Lower lobe of right lung (tissue), 2 donors: ENCODE results near the gene CWC22. TPM values are rescaled to one million over a fixed set of nuclear protein-coding genes. Genes with fewer than 3 reads are reported as not detected.

ENCODE experiments used
- ATAC-seq, 2 donors: fragments of 200-7000 bp; cut with Tn5 transposase; one replicate each; pipeline ENCODE4 v1.9.1; 2020 to 2022; ENCODE audit warnings: mild to moderate bottlenecking in 2 of 2, moderate library complexity in 2 of 2
- DNase-seq: peaks from one replicate; pipeline ENCODE4 v3.0.0-alpha.2; 2020
- H3K27ac ChIP-seq: fragments of 200-600 bp; one replicate; pipeline ENCODE4 v1.8.0; 2022
- H3K27me3 ChIP-seq: fragments of 200-600 bp; one replicate; pipeline ENCODE4 v1.8.0; 2022; ENCODE audit warnings: low read depth
- H3K36me3 ChIP-seq: fragments of 200-600 bp; one replicate; pipeline ENCODE4 v1.8.0; 2022; ENCODE audit warnings: mild to moderate bottlenecking
- H3K4me1 ChIP-seq: fragments of 200-600 bp; one replicate; pipeline ENCODE4 v1.8.0; 2022
- H3K4me3 ChIP-seq: fragments of 200-600 bp; one replicate; pipeline ENCODE4 v1.8.0; 2022; ENCODE audit warnings: mild to moderate bottlenecking
- H3K9me3 ChIP-seq: fragments of 200-600 bp; one replicate; pipeline ENCODE4 v1.8.0; 2022
- CTCF ChIP-seq: fragments of 200-600 bp; IDR thresholded peaks from one replicate; pipeline ENCODE4 v1.8.0; 2022; ENCODE audit warnings: antibody characterized with exemption, mild to moderate bottlenecking
- intact Hi-C: fragments of 100-400 bp; cut with DNase I; formaldehyde crosslinking; loops from one replicate; pipeline ENCODE4 v1.11.0; 2022
- total RNA-seq: library from RNA; stranded (reverse); fragmentation: NEBNext Ultra II Directional; extraction: Animal tissue kit (Norgen Biotek cat#: 25700); gene quantifications from one replicate; pipeline ENCODE4 v1.2.1, GENCODE V29; 2021
- donor health status: DM: no; HTN: yes; CAD: no; lungs with severe emphysema.

CWC22 gene
- total RNA-seq, 1 donor from 2014 or later = 17.5 TPM

- H3K27me3 ChIP-seq = no peaks in the 10 kb centered on the region
- no peak for DNase-seq
- no peak for TF ChIP-seq CTCF
- intact Hi-C loops = no loop called here
- no peak overlapping the region for H3K4me3 ChIP-seq
- no peaks in the 10 kb centered on the region for H3K4me1 ChIP-seq
- no peak overlapping the region for H3K27ac ChIP-seq
- ATAC-seq = no peak
- H3K36me3 ChIP-seq = no peaks in the 10 kb centered on the region
- H3K9me3 ChIP-seq = no peaks in the 10 kb centered on the region
Observed at GRCh38 chr2:180046202-180046601, 39.1 kb upstream of the CWC22 start.

- Histone ChIP-seq H3K4me3 (no peak overlapping the region), H3K27ac (no peak overlapping the region), H3K27me3 (no peaks in the 10 kb centered on the region), H3K9me3 (no peaks in the 10 kb centered on the region), H3K36me3 (no peaks in the 10 kb centered on the region), H3K4me1 (no peaks in the 10 kb centered on the region)
- intact Hi-C loops = no loop called here
- TF ChIP-seq CTCF = no peak
- ATAC-seq (no peak), DNase-seq (no peak)
Observed at GRCh38 chr2:180040146-180040925, 33.2 kb upstream of the CWC22 start.

GRCh38 chr2:180038997-180039396, 31.9 kb upstream of the CWC22 start:
- no peaks in the 10 kb centered on the region for H3K36me3 ChIP-seq
- intact Hi-C loops = no loop called here
- no peak for ATAC-seq
- no peaks in the 10 kb centered on the region for H3K4me1 ChIP-seq
- no peaks in the 10 kb centered on the region for H3K27me3 ChIP-seq
- no peak overlapping the region for H3K27ac ChIP-seq
- DNase-seq = no peak
- H3K9me3 ChIP-seq = no peaks in the 10 kb centered on the region
- H3K4me3 ChIP-seq = no peak overlapping the region
- TF ChIP-seq CTCF = no peak

GRCh38 chr2:180033993-180034894, 27.1 kb upstream of the CWC22 start:
- H3K4me1 ChIP-seq = no peaks in the 10 kb centered on the region
- H3K27me3 ChIP-seq = no peaks in the 10 kb centered on the region
- H3K4me3 ChIP-seq = no peak overlapping the region
- peak; percentile 87 to 90 for ATAC-seq
- no peak for TF ChIP-seq CTCF
- no peaks in the 10 kb centered on the region for H3K36me3 ChIP-seq
- intact Hi-C loops = no loop called here
- H3K9me3 ChIP-seq = peaks cover 5% of the 10 kb centered on the region
- H3K27ac ChIP-seq = no peak overlapping the region
- no peak for DNase-seq

- intact Hi-C loops = no loop called here
- ATAC-seq (no peak), DNase-seq (no peak)
Observed at GRCh38 chr2:180029575-180029974, 22.5 kb upstream of the CWC22 start.

More at GRCh38 chr2:180029575-180029974, 22.5 kb upstream of the CWC22 start:
- no peak overlapping the region for H3K4me3 ChIP-seq
- H3K9me3 ChIP-seq = peaks cover 7% of the 10 kb centered on the region
- H3K27ac ChIP-seq = no peak overlapping the region
- TF ChIP-seq CTCF = no peak
- no peaks in the 10 kb centered on the region for H3K4me1 ChIP-seq
- H3K27me3 ChIP-seq = no peaks in the 10 kb centered on the region
- H3K36me3 ChIP-seq = no peaks in the 10 kb centered on the region
